K562 (cell line): ENCODE results near the gene WDR31. TPM values are rescaled to one million over a fixed set of nuclear protein-coding genes. Genes with fewer than 3 reads are reported as not detected.

Source experiments
- ATAC-seq: fragments of 200-7000 bp; cut with Tn5 transposase; 3 replicates; pipeline ENCODE4 v1.9.1; 2020; ENCODE audit warnings: moderate library complexity
- BruUV-seq: library from RNA; stranded (reverse); fragments of 400-500 nt; replicated peaks from 2 replicates; lab custom pipeline; 2021; lab: Mats Ljungman, UMichigan
- CTCF ChIA-PET: fragments of 300-600 bp; formaldehyde crosslinking; extraction: SDS; loops from one replicate; lab custom pipeline; 2021; ENCODE audit warnings: low intra/inter-chr PET ratio; lab: Yijun Ruan, JAX
- POLR2A ChIA-PET: fragments of 300-600, 350-650 bp; sonication (Branson Sonifier 250); formaldehyde crosslinking; extraction: SDS; loops from one replicate; lab custom pipeline; 2021; ENCODE audit warnings: antibody characterized with exemption, inconsistent platforms; lab: Yijun Ruan, JAX
- DNase-seq, 4 experiments: peaks; one replicate each; pipeline versions ENCODE4 v3.0.0 to v3.0.0-alpha.2; 2011 to 2018; ENCODE audit warnings: low spot score in 3 of 4, mixed read lengths in 3 of 4; ENCODE audit errors: extremely low read depth in 1 of 4
- FAIRE-seq: peaks from 2 replicates; lab custom pipeline; 2011; peaks lifted over from hg19 to GRCh38; lab: Jason Lieb, UNC
- H2AFZ ChIP-seq: 2 replicates; pipeline ENCODE4 v1.6.0; 2011; ENCODE audit warnings: low read depth, low read length, control low read depth, inconsistent platforms
- H3K27ac ChIP-seq: fragments of 200-600 bp; 3 replicates; pipeline ENCODE4 v1.8.0; 2011; ENCODE audit warnings: low read depth, mild to moderate bottlenecking, control low read depth, inconsistent platforms, low read length, moderate library complexity, mixed read lengths; ENCODE audit errors: extremely low read depth
- H3K27me3 ChIP-seq, 2 experiments: fragments of 300-600 bp in 1 of 2; 2 replicates in 1 of 2; 3 replicates in 1 of 2; pipeline versions ENCODE4 v1.6.0 to v1.8.0; 2011; ENCODE audit warnings: inconsistent platforms in 2 of 2, low read length in 2 of 2, mild to moderate bottlenecking in 1 of 2, mixed read lengths in 1 of 2, moderate library complexity in 1 of 2; ENCODE audit not compliant: control insufficient read depth in 2 of 2, insufficient read depth in 2 of 2
- H3K36me3 ChIP-seq: fragments of 300-600 bp; 3 replicates; pipeline ENCODE4 v1.8.0; 2011; ENCODE audit warnings: mild to moderate bottlenecking, low read length, inconsistent platforms; ENCODE audit not compliant: control insufficient read depth, insufficient read depth
- H3K4me1 ChIP-seq, 2 experiments: fragments of 200-600 bp in 1 of 2; replicated peaks in 1 of 2; 2 replicates in 1 of 2; 3 replicates in 1 of 2; pipeline versions ENCODE4 v1.5.1 to v1.8.0; 2011; ENCODE audit warnings: inconsistent platforms in 2 of 2, low read length in 2 of 2, mild to moderate bottlenecking in 1 of 2, mixed read lengths in 1 of 2, moderate library complexity in 1 of 2; ENCODE audit not compliant: control insufficient read depth in 2 of 2, insufficient read depth in 2 of 2
- H3K4me2 ChIP-seq: 2 replicates; pipeline ENCODE4 v1.6.1; 2011; ENCODE audit warnings: low read length, control low read depth, inconsistent platforms, mixed read lengths; ENCODE audit not compliant: insufficient read depth
- H3K4me3 ChIP-seq: fragments of 200-600 bp; sonication (generic), shearing (Covaris generic); 2 replicates; pipeline ENCODE4 v1.5.1; 2016; ENCODE audit warnings: control low read depth, inconsistent platforms
- H3K79me2 ChIP-seq: fragments of 200-600 bp; 3 replicates; pipeline ENCODE4 v1.8.0; 2011; ENCODE audit warnings: low read length, inconsistent platforms; ENCODE audit not compliant: control insufficient read depth, insufficient read depth
- H3K9ac ChIP-seq, 2 experiments: 2 replicates each; pipeline versions ENCODE4 v1.6.0 to v1.6.1; 2011; ENCODE audit warnings: low read depth in 2 of 2, low read length in 2 of 2, control low read depth in 1 of 2, inconsistent platforms in 1 of 2, mild to moderate bottlenecking in 1 of 2, mixed read lengths in 1 of 2; ENCODE audit not compliant: insufficient read depth in 1 of 2
- H3K9me1 ChIP-seq: one replicate; pipeline ENCODE4 v1.6.0; 2011; ENCODE audit warnings: inconsistent platforms, mild to moderate bottlenecking, low read length, moderate library complexity; ENCODE audit not compliant: control insufficient read depth, insufficient read depth
- H3K9me3 ChIP-seq: replicated peaks from 2 replicates; pipeline ENCODE4 v1.5.1; 2011; ENCODE audit warnings: low read depth, low read length, inconsistent platforms; ENCODE audit not compliant: control insufficient read depth, insufficient read depth
- H4K20me1 ChIP-seq: replicated peaks from 2 replicates; pipeline ENCODE4 v1.6.1; 2011; ENCODE audit warnings: low read length, inconsistent platforms, mixed read lengths; ENCODE audit not compliant: control insufficient read depth, insufficient read depth
- CREB5 ChIP-seq: fragments of 250-450 bp; sonication (Bioruptor Pico); IDR thresholded peaks from 2 replicates; pipeline ENCODE4 v1.5.0; 2020; ENCODE audit warnings: mild to moderate bottlenecking
- DPF2 ChIP-seq: fragments of 450-650 bp; IDR thresholded peaks from 2 replicates; pipeline ENCODE4 v1.6.1; 2016
- ETV1 ChIP-seq: fragments of 450-650 bp; conservative IDR thresholded peaks from 2 replicates; pipeline ENCODE4 v1.6.1; 2016; ENCODE audit warnings: missing genetic modification characterization, control low read depth, low read depth, missing compliant biosample characterization
- ETV5 ChIP-seq: sonication (generic); formaldehyde crosslinking; IDR thresholded peaks from 2 replicates; pipeline ENCODE4 v1.4.0; 2020; ENCODE audit warnings: low read depth, mild to moderate bottlenecking, missing genetic modification reagents
- FOXA1 ChIP-seq: fragments of 450-650 bp; IDR thresholded peaks from 2 replicates; pipeline ENCODE4 v1.6.1; 2016; ENCODE audit warnings: mild to moderate bottlenecking, borderline replicate concordance
- HNRNPL ChIP-seq: fragments of 200-400 bp; formaldehyde crosslinking; IDR thresholded peaks from 2 replicates; pipeline ENCODE4 v1.6.1; 2017; ENCODE audit warnings: low read depth, mild to moderate bottlenecking, low read length
- JUND ChIP-seq, 2 experiments: IDR thresholded peaks; 2 replicates in 1 of 2; 3 replicates in 1 of 2; pipeline ENCODE4 v1.6.1; 2011; ENCODE audit warnings: borderline replicate concordance in 2 of 2, low read depth in 2 of 2, low read length in 2 of 2, improper control_type of control experiment in 1 of 2, missing biosample characterization in 1 of 2, missing genetic modification characterization in 1 of 2, missing genetic modification reagents in 1 of 2
- L3MBTL2 ChIP-seq: fragments of 450-650 bp; IDR thresholded peaks from 2 replicates; pipeline ENCODE4 v1.6.1; 2016; ENCODE audit warnings: mild to moderate bottlenecking, moderate library complexity
- MIER1 ChIP-seq: fragments of 450-650 bp; IDR thresholded peaks from 2 replicates; pipeline ENCODE4 v1.6.1; 2016; ENCODE audit warnings: antibody characterized with exemption, mild to moderate bottlenecking, low read depth
- MTA3 ChIP-seq: fragments of 450-650 bp; formaldehyde crosslinking; IDR thresholded peaks from 2 replicates; pipeline ENCODE4 v1.6.1; 2017; ENCODE audit warnings: mild to moderate bottlenecking, borderline replicate concordance
- NELFE ChIP-seq: IDR thresholded peaks from 2 replicates; pipeline ENCODE4 v1.6.1; 2011; ENCODE audit warnings: mild to moderate bottlenecking; ENCODE audit not compliant: insufficient read depth, insufficient read length
- NR2C1 ChIP-seq, 2 experiments: fragments of 450-650 bp; IDR thresholded peaks; 2 replicates each; pipeline ENCODE4 v1.6.1; 2017; ENCODE audit warnings: mild to moderate bottlenecking in 2 of 2, antibody characterized with exemption in 1 of 2, inconsistent platforms in 1 of 2, missing compliant biosample characterization in 1 of 2, missing genetic modification characterization in 1 of 2
- NR2C2 ChIP-seq, 2 experiments: fragments of 200-800 bp in 1 of 2; sonication (Bioruptor generic) in 1 of 2; sonication (generic) in 1 of 2; formaldehyde crosslinking in 1 of 2; IDR thresholded peaks; 2 replicates each; pipeline versions ENCODE4 v1.6.1 to v1.8.0; 2016 to 2022; ENCODE audit warnings: mild to moderate bottlenecking in 1 of 2, missing compliant biosample characterization in 1 of 2, missing genetic modification characterization in 1 of 2, missing genetic modification reagents in 1 of 2
- POLR2G ChIP-seq: fragments of 200-400 bp; formaldehyde crosslinking; IDR thresholded peaks from 2 replicates; pipeline ENCODE4 v1.6.1; 2017; ENCODE audit warnings: low read depth, mild to moderate bottlenecking, antibody characterized with exemption, low read length, moderate library complexity
- RBM25 ChIP-seq: fragments of 200-400 bp; formaldehyde crosslinking; IDR thresholded peaks from 2 replicates; pipeline ENCODE4 v1.6.1; 2018; ENCODE audit warnings: low read length, low read depth, moderate library complexity; ENCODE audit not compliant: severe bottlenecking
- TAF1 ChIP-seq: IDR thresholded peaks from 2 replicates; pipeline ENCODE4 v1.6.1; 2011; ENCODE audit warnings: mild to moderate bottlenecking, low read length, moderate library complexity; ENCODE audit not compliant: insufficient read depth, control insufficient read depth, severe bottlenecking; ENCODE audit errors: extremely low read depth
- ZBTB7A ChIP-seq: IDR thresholded peaks from 2 replicates; pipeline ENCODE4 v1.6.1; 2011; ENCODE audit warnings: low read depth, mild to moderate bottlenecking, low read length, moderate library complexity, borderline replicate concordance; ENCODE audit not compliant: control insufficient read depth
- ZNF224 ChIP-seq: sonication (generic); formaldehyde crosslinking; IDR thresholded peaks from 2 replicates; pipeline ENCODE4 v1.8.0; 2022; ENCODE audit warnings: mild to moderate bottlenecking, missing genetic modification reagents
- ZNF644 ChIP-seq: fragments of 200-800 bp; sonication (Bioruptor generic); IDR thresholded peaks from 2 replicates; pipeline ENCODE4 v1.6.1; 2016; ENCODE audit warnings: low read depth, missing genetic modification characterization, missing compliant biosample characterization
- WGBS: fragments of 100-300 bp; shearing (Covaris generic); methylation state at CpG from one replicate; pipeline ENCODE4 v1.1.6; 2016; ENCODE audit warnings: low coverage, mixed read lengths; ENCODE audit not compliant: insufficient coverage; ENCODE audit errors: missing lambda C conversion rate; 5-methylcytosine and 5-hydroxymethylcytosine counted together
- in situ Hi-C: fragments of 300-500 bp; cut with MboI; formaldehyde crosslinking; loops from 4 replicates; pipeline ENCODE4 v1.15.0; 2018; ENCODE audit warnings: inconsistent platforms, mixed read lengths
- intact Hi-C: fragments of 100-400 bp; cut with micrococcal nuclease; formaldehyde crosslinking; loops from 2 replicates; pipeline ENCODE4 v1.14.2; 2022
- polyA plus RNA-seq, 8 experiments: library from polyadenylated mRNA; depleted of rRNA in 4 of 8; stranded (reverse) in 5 of 8; unstranded in 3 of 8; fragments of >200 nt; fragmentation: Nextera tagmentation in 2 of 8; fragmentation: Illumina TruSeq in 1 of 8; extraction: Ambion mirVana in 2 of 8; extraction: Trizol in 1 of 8; gene quantifications; 2 replicates each; pipeline versions ENCODE4 v1.2.1 to v1.2.3, GENCODE V29; 2011 to 2014; ENCODE audit warnings: inconsistent platforms in 1 of 8, missing spikeins in 1 of 8
- total RNA-seq, 7 experiments: library from RNA; depleted of rRNA in 6 of 7; stranded (reverse); fragments of >200 nt in 6 of 7; fragmentation: Illumina TruSeq in 2 of 7; extraction: Trizol in 2 of 7; gene quantifications; 2 replicates each; pipeline versions ENCODE4 v1.2.1 to v1.2.3, GENCODE V29; 2011 to 2021; ENCODE audit warnings: low replicate concordance in 1 of 7

The WDR31 gene
- total and polyA plus RNA-seq, 9 of the 15 experiments (the other 6 are each of a cell fraction or from before 2014, with no cell fraction given) = 0.35 to 1.8 (median 0.95) TPM

GRCh38 chr9:113361304-113362018 lies 21.4 kb upstream of the WDR31 start:
- in situ Hi-C loops = no loop called here
- H4K20me1 ChIP-seq = 0 out of 2 replicates have a peak, but pooled peaks cover 3% of the 10 kb centered on the region
- POLR2A ChIA-PET = interaction anchor here (0.7 to 2.2 kb wide), 5 partner anchors 9 to 50 kb away, joined by 3 to 22 read pairs (median 3); partner anchors contain the start of genes C9orf43 and POLE3
- WGBS = 4% methylated on average over 7 of the region's 7 CpGs
- no peaks in the 10 kb centered on the region for H3K79me2 ChIP-seq
- CTCF ChIA-PET = no interaction called here
- no peaks in the 10 kb centered on the region for H3K9me3 ChIP-seq
- intact Hi-C loops = no loop called here
- H3K36me3 ChIP-seq = no peaks in the 10 kb centered on the region
- peak; percentile 56 for ATAC-seq
- peak overlapping the region in 1 of 2 experiments; percentile 62; a peak in 1 of 4 replicates for H3K9ac ChIP-seq
- H3K27ac ChIP-seq = no peak overlapping the region
- peak overlapping the region; percentile 66; the same call in 1 of the 2 replicates for H2AFZ ChIP-seq
- no peak for TF ChIP-seq TAF1
- no peak for TF ChIP-seq RBM25
- TF ChIP-seq FOXA1 = no peak
- TF ChIP-seq NELFE = no peak
- TF ChIP-seq CREB5 (CRISPR knock-in tag) = no peak
- peak; percentile 37; the same call in 1 of the 2 replicates for TF ChIP-seq NR2C1 (IDR thresholded peaks at IDR 0.05)
- TF ChIP-seq NR2C1 (tag; IDR thresholded peaks at IDR 0.05) = peak; percentile 40; the same call in 1 of the 2 replicates
- TF ChIP-seq POLR2G = no peak
- no peak for TF ChIP-seq NR2C2 (CRISPR knock-in tag; IDR thresholded peaks at IDR 0.05)
- TF ChIP-seq NR2C2 (tag; IDR thresholded peaks at IDR 0.05) = peak; percentile 57
- TF ChIP-seq ETV5 (CRISPR knock-in tag) = no peak
- 0 out of 2 replicates have a peak, but pooled peaks have one; percentile 10 for TF ChIP-seq DPF2
- TF ChIP-seq JUND (IDR thresholded peaks at IDR 0.05; ENCODE audit: borderline replicate concordance, low read depth, low read length) = 0 out of 2 replicates have a peak, but pooled peaks have one; percentile 2
- 0 out of 3 replicates have a peak, but pooled peaks have one; percentile 21 for TF ChIP-seq JUND (tag; IDR thresholded peaks at IDR 0.05; ENCODE audit: borderline replicate concordance, low read depth, low read length)
- TF ChIP-seq ETV1 = peak; percentile 42; the same call in 1 of the 2 replicates
- TF ChIP-seq ZBTB7A = no peak
- no peak for TF ChIP-seq MIER1
- TF ChIP-seq HNRNPL = no peak
- TF ChIP-seq ZNF644 = no peak
- TF ChIP-seq ZNF224 (CRISPR knock-in tag) = no peak
- no peak for TF ChIP-seq MTA3
- TF ChIP-seq L3MBTL2 = no peak
- 0 out of 5 replicates have a peak, but pooled peaks cover 0 to 4% of the 10 kb centered on the region in 2 experiments for H3K27me3 ChIP-seq
- peaks cover 20 to 21% of the 10 kb centered on the region in 2 experiments for H3K4me1 ChIP-seq
- DNase-seq = peak in 1 of 4 experiments; percentile 58
- no peaks in the 10 kb centered on the region for H3K9me1 ChIP-seq
- no peak overlapping the region for H3K4me3 ChIP-seq
- no peak for FAIRE-seq
- BruUV-seq = no TSS peak
- H3K4me2 ChIP-seq = peak overlapping the region; percentile 48
